ENCODE measurements around the gene DCAF10.
A peak's percentile ranks its signal among the peaks of the same experiment; 100 is the strongest.
"Not testable (repeated sequence)": the region's sequence is repeated elsewhere in the genome, so short reads cannot be mapped to it uniquely, and the experiment has no call there.

DCAF10 gene

DNA sequence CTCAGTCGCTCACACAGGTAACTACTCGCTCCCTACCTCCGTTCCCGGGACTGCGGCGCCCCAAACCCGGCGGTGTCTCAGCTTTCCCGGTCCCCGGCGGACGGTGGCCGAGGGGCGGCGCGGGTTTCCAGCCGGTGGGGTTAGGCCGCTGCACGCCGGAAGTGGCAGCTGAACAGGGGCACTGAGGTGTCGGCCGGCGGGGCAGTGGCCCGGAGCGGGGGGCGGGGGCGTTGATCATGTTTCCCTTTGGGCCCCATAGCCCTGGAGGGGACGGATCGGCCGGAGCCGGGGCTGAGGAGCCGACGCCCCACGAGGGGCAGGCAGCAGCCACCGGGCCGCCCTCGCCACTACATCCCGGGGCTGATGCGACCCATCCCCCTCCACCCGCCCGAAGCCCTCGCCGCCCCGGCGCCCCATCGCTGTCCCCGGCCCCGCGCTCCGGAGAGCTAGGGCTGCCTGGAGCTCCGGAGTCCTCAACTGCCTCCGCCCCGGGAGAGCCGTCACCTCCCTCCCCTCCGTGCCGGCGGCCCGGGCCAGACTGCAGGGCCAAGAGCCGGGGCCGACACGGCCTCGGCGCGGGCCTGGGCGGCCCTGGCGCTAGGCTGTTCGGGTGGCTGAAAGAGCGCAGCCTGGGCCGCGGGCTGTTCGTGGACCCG is at the start of gene DCAF10:
Gene DCAF10, plus strand, starts transcription at position 167 of the 656 bp plus-strand sequence. Its CDS starts 70 bp downstream, at position 237.
- peak; percentile 84 for DNase-seq

- no peak for DNase-seq
Observed at GRCh38 chr9:37751186-37751585, 49.4 kb upstream of the DCAF10 start.

DNA sequence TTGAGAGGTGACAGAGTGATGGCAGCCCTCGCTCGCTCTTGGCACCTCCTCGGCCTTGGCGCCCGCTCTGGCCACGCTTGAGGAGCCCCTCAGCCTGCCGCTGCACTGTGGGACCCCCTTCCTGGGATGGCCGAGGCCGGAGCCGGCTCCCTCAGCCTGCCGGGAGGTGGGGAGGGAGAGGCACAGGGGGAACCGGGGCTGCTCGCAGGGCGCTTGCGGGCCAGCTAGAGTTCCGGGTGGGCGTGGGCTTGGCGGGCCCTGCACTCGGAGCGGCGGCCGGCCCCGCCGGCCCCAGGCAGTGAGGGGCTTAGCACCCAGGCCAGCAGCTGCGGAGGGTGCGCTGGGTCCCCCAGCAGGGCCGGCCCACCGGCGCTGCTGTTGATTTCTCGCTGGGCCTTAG is 48.9 kb upstream of the DCAF10 start:
- not testable (repeated sequence) for DNase-seq

DNA sequence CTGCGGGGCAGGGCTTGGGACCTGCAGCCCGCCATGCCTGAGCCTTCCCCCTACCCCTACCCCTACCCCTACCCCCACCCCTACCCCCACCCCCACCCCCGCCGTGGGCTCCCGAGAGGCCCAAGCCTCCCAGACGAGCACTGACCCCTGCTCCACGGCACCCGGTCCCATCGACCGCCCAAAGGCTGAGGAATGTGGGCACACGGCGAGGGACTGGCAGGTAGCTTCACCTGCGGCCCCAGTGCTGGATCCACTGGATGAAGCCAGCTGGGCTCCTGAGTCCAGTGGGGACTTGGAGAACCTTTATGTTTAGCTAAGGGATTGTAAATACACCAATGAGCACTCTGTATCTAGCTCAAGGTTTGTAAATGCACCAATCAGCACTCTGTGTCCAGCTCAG is 48.5 kb upstream of the DCAF10 start:
- DNase-seq: not testable (repeated sequence)

DNA sequence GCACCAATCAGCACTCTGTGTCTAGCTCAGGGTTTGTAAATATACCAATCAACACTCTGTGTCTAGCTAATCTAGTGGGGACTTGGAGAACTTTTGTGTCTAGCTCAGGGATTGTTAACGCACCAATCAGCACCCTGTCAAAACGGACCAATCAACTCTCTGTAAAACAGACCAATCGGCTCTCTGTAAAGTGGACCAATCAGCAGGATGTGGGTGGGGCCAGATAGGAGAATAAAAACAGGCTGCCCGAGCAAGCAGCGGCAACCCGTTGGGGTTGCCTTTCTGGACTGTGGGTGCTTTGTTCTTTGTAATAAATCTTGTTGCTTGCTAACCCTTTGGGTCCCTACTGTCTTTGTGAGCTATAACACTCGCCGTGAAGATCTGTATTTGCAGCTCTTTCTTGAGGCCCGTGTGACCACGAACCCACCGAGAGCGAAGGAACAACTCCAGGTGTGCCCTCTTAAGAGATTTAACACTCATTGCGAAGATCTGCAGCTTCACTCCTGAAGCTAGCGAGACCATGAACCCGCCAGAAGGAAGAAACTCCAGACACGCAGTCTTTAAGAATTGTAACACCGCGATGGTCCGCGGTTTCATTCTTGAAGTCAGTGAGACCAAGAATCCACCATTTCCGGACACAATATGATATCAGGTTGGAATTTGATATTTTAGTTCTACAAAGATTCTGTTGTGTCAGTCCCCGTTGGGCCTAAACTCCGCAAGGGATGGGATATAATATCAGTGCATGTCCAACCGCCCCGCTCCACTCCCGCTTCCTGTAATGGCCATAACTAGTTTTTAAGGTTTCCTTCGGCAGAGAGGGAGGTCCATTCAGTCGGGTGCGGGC is 47.7 kb upstream of the DCAF10 start:
- no peak for DNase-seq

- DNase-seq: peak; percentile 54
Observed at GRCh38 chr9:37753489-37754190, 47.0 kb upstream of the DCAF10 start, which contains the start of gene TRMT10B. Gene TRMT10B (plus strand): TSS chr9:37753805. CDS start chr9:37761932, 8,127 bp downstream.

GRCh38 chr9:37758747-37759146 is 41.9 kb upstream of the DCAF10 start:
- DNase-seq: no peak

- DNase-seq: no peak
Observed at GRCh38 chr9:37760416-37761161, 40.0 kb upstream of the DCAF10 start.

DNA sequence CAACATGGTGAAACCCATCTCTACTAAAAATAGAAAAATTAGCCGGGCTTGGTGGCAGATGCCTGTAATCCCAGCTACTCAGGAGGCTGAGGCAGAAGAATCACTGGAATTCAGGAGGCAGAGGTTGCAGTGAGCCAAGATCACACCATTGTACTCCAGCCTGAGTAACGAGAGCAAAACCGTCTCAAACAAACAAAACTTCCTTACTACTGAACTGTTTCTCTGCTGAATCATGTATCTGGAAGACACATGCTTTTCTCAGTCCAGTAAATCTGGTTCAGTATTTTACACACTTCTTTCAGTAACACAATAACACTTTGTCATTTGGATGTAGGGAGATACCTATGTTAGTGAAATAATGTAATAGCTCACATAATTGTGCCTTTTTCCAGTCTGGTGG is 39.1 kb upstream of the DCAF10 start:
- no peak for DNase-seq

- DNase-seq: not testable (repeated sequence)
Observed at GRCh38 chr9:37765263-37765662, 35.3 kb upstream of the DCAF10 start.

DNA sequence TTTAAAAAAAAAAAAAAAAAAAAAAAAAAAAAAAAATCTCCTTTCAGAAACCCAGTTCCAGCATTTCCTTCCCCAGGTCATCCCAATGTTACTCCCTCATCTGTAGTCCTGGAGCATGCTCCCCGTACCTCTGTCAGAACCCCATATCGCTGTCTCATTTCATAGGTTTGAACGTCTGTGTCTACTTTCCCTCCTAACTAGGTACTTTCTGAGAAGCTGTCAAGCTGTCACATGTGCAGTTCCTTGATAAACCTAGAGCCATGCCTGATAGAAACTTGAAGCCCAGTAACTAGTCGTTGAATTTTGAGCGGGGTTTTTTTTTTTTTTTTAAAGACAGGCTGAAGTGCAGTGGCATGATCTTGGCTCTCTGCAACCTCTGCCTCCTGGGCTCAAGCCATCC is 31.3 kb upstream of the DCAF10 start:
- DNase-seq: no peak

GRCh38 chr9:37769995-37770394 is 30.6 kb upstream of the DCAF10 start:
- no peak for DNase-seq

- DNase-seq: no peak
Observed at GRCh38 chr9:37775216-37775919, 25.2 kb upstream of the DCAF10 start.

GRCh38 chr9:37776328-37776727 is 24.3 kb upstream of the DCAF10 start:
- no peak for DNase-seq

GRCh38 chr9:37778534-37778933 is 22.1 kb upstream of the DCAF10 start:
- no peak for DNase-seq

- no peak for DNase-seq
Observed at GRCh38 chr9:37784291-37784615, 16.3 kb upstream of the DCAF10 start.

DNA sequence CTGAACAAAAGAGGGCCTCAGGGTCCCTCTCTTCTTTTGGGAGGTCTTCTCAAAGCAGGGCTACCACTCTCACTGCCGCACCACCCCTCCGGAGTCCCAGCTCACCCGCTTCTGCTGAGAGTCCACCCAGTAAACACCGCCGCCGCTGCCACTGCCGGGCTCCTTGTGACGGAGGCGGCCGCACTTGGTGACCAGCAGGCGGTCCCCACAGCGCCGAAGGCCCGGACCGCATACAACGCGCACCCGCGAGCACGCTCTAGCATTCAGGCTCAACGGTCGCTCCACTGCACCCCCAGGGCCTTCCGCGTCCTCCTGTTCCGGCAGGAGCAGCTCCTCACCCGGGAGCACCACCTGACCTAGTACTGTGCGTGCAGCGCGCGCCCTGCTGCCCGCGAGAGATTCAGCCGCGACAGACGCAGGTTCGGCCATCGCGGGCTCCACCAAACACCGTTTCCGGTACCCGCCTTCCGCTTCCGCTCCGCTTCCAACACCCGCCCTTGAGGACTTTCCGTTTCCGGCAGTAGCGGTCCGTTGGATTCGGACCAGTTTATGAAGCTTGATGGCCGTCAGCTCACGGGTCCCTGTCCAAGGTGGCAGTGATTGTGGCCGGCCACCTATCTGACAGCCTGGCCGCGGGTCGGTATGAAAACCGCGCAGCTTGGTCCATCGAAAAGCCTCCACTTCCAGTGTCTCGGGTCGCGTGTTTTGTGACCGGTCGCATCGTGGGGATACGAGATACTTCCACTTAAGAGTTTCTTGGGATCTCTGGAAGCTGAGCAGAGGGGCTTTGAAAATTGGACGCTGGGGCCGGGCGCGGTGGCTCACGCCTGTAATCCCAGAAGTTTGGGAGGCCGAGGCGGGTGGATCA is 15.7 kb upstream of the DCAF10 start, which contains the start of gene EXOSC3:
Gene EXOSC3, minus strand, starts transcription at position 449 of the 868 bp plus-strand sequence. Its CDS starts 20 bp downstream, at position 429.
- peak; percentile 93 for DNase-seq

GRCh38 chr9:37787059-37787458 is 13.5 kb upstream of the DCAF10 start:
- DNase-seq: no peak

DNA sequence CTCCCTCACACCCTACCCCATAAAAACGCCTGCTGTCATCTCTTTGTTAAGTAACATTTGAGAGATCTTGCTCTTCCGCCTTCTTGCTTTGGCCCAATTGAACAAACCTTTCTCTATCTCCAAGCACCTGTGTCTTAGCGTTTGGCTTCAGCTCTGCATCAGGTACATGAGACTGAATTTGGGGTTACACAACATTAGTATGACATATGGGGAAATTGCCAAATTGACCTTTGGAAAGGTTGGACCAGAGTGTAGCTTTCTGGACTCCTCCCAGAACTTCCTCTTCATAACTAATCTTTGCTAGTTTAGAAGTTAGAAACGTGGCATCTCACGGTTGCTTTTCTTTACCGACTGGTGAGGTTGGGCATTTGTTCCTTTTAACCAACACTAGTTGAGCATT is 12.3 kb upstream of the DCAF10 start:
- DNase-seq: no peak

GRCh38 chr9:37790096-37790495 is 10.5 kb upstream of the DCAF10 start:
- DNase-seq: no peak

DNA sequence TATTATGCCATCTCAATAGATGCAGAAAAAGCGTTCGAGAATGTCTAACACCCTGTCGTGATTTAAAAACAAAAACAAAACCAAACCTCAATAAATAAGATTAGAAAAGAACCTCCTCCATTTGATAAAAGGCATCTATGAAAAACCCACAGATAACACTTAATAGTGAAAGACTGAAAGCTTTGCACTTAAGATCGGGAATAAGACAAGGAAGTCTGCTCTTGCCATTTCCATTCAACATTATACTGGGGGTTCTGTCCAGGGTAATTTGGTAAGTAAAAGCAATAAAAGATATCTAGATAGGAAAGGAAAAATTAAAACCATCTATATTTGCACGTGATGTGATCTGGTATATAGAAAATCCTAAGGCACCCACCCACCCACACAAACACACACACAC is 8.5 kb upstream of the DCAF10 start:
- DNase-seq: no peak
